ENCODE data around the gene DOK1. TPM values are rescaled to one million over a fixed set of nuclear protein-coding genes. Genes with fewer than 3 reads are reported as not detected.

DOK1 gene
- total RNA-seq, 4 donors from 2014 or later, result 11.9 to 26.5 (median 19.3) TPM

GRCh38 chr2:74510272-74510671 is 44.2 kb upstream of the DOK1 start:
- H3K4me1 ChIP-seq, result peaks cover 33 to 45% (median 44%) of the 10 kb centered on the region in 4 donors
- no peak overlapping the region for H3K4me3 ChIP-seq
- no peak overlapping the region for H3K27ac ChIP-seq (replicated peaks in 1 of 4)
- 79% methylated on average over 4 of the region's 4 CpGs for WGBS
- DNase-seq (ENCODE audit: extremely low spot score), result no peak
- TF ChIP-seq CTCF (IDR thresholded peaks at IDR 0.05) (no peak), POLR2AphosphoS5 (IDR thresholded peaks at IDR 0.05) (no peak), POLR2A (IDR thresholded peaks at IDR 0.05; ENCODE audit: low read depth) (no peak)
- peaks cover 0 to 11% (median 9%) of the 10 kb centered on the region in 4 donors for H3K36me3 ChIP-seq
- intact Hi-C loops (cut with DNase I), result no loop called here
- H3K27me3 ChIP-seq, result peaks cover 18 to 78% (median 42%) of the 10 kb centered on the region in 4 donors
- no peaks in the 10 kb centered on the region for H3K9me3 ChIP-seq

- H3K4me3 ChIP-seq, result no peak overlapping the region
These were observed 43.2 kb upstream of the DOK1 start for GRCh38 chr2:74511104-74511989.

GRCh38 chr2:74512744-74513604 is 41.5 kb upstream of the DOK1 start:
- Histone ChIP-seq H3K4me3 (no peak overlapping the region), H3K27me3 (peaks cover 18 to 95% (median 60%) of the 10 kb centered on the region in 4 donors), H3K27ac (replicated peaks in 1 of 4) (no peak overlapping the region), H3K36me3 (no peaks in the 10 kb centered on the region), H3K9me3 (no peaks in the 10 kb centered on the region), H3K4me1 (peaks cover 31 to 37% (median 37%) of the 10 kb centered on the region in 4 donors)
- intact Hi-C loops (cut with DNase I), result no loop called here
- WGBS, result 10% methylated on average over 6 of the region's 36 CpGs
- TF ChIP-seq EP300 (IDR thresholded peaks at IDR 0.05), result no peak
- no peak for TF ChIP-seq CTCF (IDR thresholded peaks at IDR 0.05)
- no peak for TF ChIP-seq POLR2AphosphoS5 (IDR thresholded peaks at IDR 0.05)
- no peak for TF ChIP-seq POLR2A (IDR thresholded peaks at IDR 0.05; ENCODE audit: low read depth)
- no peak for DNase-seq (ENCODE audit: extremely low spot score)

More at GRCh38 chr2:74511104-74511989, 43.2 kb upstream of the DOK1 start:
- intact Hi-C loops (cut with DNase I), result no loop called here
- 47% methylated on average over 11 of the region's 11 CpGs for WGBS
- peaks cover 34 to 45% (median 44%) of the 10 kb centered on the region in 4 donors for H3K4me1 ChIP-seq
- DNase-seq (ENCODE audit: extremely low spot score), result no peak
- peaks cover 18 to 78% (median 53%) of the 10 kb centered on the region in 4 donors for H3K27me3 ChIP-seq
- peaks cover 0 to under 1% (median under 1%) of the 10 kb centered on the region in 4 donors for H3K36me3 ChIP-seq
- no peak for TF ChIP-seq POLR2A (IDR thresholded peaks at IDR 0.05; ENCODE audit: low read depth)
- TF ChIP-seq EP300 (IDR thresholded peaks at IDR 0.05), result no peak
- no peak overlapping the region for H3K27ac ChIP-seq (replicated peaks in 1 of 4)
- no peaks in the 10 kb centered on the region for H3K9me3 ChIP-seq

GRCh38 chr2:74513605-74514367 is 40.7 kb upstream of the DOK1 start:
- H3K36me3 ChIP-seq, result no peaks in the 10 kb centered on the region
- peaks cover 29 to 32% (median 32%) of the 10 kb centered on the region in 4 donors for H3K4me1 ChIP-seq
- TF ChIP-seq CTCF (IDR thresholded peaks at IDR 0.05) (no peak), POLR2A (IDR thresholded peaks at IDR 0.05; ENCODE audit: low read depth) (no peak), EP300 (IDR thresholded peaks at IDR 0.05) (no peak), POLR2AphosphoS5 (IDR thresholded peaks at IDR 0.05) (peak in 1 of 2 donors; percentile 66)
- H3K27ac ChIP-seq (replicated peaks in 1 of 4), result no peak overlapping the region
- 5% methylated on average over 21 of the region's 52 CpGs for WGBS
- intact Hi-C loops (cut with DNase I), result no loop called here
- H3K9me3 ChIP-seq, result no peaks in the 10 kb centered on the region
- H3K4me3 ChIP-seq, result peak overlapping the region in 2 of 4 donors; percentile 19 to 23
- DNase-seq (ENCODE audit: extremely low spot score), result no peak
- peaks cover 18 to 97% (median 66%) of the 10 kb centered on the region in 4 donors for H3K27me3 ChIP-seq

Measured in esophagus muscularis mucosa (tissue), 4 donors.